ENCODE data around the gene MST1.

The MST1 gene

DNA sequence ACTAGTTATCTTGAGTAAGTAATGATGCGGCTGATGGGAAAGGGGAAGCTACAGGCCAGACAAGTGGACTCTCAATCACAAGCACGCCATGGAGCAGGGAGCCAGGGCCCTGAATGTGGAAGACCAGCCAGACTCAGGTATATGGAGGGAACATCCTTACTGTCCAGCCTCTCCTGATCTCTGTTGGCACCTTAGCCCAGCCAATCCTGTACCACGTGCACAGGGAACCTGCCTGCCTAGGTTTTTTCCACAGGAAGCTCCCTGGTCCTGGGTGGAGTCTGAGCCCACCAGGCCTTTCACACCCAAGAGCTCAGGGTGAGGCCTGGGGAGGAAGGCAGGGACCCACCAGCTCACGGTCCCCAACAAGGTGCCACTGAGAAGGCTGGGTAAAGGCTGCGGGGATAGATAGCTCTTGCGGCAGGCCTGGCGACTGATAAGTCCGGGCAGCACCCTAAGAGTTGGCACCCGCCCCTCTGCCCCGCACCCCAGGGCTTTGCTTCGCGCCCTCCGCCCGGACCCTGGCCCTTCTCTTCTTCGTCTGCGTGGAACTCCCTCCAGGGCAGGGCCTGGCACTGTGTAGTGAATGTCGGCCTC is 16.1 kb downstream of the MST1 start:
- no peak for DNase-seq (ENCODE audit: low spot score)
- TF ChIP-seq, protein P1, sequence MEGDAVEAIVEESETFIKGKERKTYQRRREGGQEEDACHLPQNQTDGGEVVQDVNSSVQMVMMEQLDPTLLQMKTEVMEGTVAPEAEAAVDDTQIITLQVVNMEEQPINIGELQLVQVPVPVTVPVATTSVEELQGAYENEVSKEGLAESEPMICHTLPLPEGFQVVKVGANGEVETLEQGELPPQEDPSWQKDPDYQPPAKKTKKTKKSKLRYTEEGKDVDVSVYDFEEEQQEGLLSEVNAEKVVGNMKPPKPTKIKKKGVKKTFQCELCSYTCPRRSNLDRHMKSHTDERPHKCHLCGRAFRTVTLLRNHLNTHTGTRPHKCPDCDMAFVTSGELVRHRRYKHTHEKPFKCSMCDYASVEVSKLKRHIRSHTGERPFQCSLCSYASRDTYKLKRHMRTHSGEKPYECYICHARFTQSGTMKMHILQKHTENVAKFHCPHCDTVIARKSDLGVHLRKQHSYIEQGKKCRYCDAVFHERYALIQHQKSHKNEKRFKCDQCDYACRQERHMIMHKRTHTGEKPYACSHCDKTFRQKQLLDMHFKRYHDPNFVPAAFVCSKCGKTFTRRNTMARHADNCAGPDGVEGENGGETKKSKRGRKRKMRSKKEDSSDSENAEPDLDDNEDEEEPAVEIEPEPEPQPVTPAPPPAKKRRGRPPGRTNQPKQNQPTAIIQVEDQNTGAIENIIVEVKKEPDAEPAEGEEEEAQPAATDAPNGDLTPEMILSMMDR (IDR thresholded peaks at IDR 0.05; ENCODE audit: extremely low read depth, missing control alignments) = no peak

DNA sequence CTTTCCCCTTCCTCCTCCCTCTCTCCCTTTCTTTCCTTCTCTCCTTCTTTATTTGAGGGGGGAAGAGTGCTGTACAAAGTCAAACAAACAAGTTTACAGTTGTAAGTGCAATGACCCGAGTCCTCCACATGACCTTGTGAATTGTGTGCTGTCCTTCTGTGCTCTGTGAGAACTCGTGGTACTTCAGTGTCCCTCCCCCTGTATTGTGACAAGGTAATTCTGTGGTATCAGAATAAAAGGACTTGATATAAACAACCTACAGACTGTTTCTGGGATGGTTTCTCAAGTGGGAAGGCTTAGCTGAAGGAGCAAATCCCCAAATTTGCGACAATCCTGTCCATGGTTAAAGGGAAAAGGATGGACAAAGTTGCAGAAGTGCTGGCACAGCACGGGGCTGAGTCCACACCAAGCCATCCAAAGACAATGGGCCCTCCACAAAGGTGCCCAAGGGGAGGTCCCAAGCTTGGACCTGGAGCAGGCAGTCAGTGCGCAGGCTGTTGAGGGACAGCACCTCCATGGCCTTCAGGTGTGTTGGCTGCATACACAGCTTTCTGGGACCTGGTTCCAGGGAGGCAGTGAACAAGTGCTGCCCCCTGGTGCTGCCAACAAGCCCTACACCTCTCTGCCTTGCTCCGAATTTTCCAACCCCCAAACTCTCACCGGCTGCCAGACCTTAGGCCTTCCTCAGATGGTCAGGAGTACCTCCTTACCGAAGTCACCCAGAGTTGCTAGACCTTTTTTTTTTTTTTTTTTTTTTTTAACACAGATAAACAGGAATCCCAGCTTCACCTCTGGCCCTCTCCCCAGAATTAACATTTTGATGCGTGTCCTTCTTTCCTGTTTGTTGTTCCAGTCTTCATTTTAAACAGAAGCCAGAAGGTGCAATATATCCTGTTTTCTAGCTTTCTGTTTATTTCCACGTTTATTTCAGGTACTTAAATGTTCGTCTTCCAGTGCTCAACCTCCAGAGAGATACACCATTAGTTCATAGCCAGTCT is 17.7 kb downstream of the MST1 start:
- DNase-seq (ENCODE audit: low spot score) = peak; percentile 85
- TF ChIP-seq, protein P1 (IDR thresholded peaks at IDR 0.05; ENCODE audit: extremely low read depth, missing control alignments) = peak; percentile 92

- TF ChIP-seq, protein P1 (IDR thresholded peaks at IDR 0.05; ENCODE audit: extremely low read depth, missing control alignments) = no peak
- no peak for DNase-seq (ENCODE audit: low spot score)
These were observed 18.4 kb downstream of the MST1 start for GRCh38 chr3:49670940-49671290.

GRCh38 chr3:49669352-49669751 is 19.9 kb downstream of the MST1 start:
- no peak for DNase-seq (ENCODE audit: low spot score)
- TF ChIP-seq, protein P1 (IDR thresholded peaks at IDR 0.05; ENCODE audit: extremely low read depth, missing control alignments) = no peak

- no peak for DNase-seq (ENCODE audit: low spot score)
- TF ChIP-seq, protein P1 (IDR thresholded peaks at IDR 0.05; ENCODE audit: extremely low read depth, missing control alignments) = no peak
These were observed 20.4 kb downstream of the MST1 start for GRCh38 chr3:49668861-49669260.

DNA sequence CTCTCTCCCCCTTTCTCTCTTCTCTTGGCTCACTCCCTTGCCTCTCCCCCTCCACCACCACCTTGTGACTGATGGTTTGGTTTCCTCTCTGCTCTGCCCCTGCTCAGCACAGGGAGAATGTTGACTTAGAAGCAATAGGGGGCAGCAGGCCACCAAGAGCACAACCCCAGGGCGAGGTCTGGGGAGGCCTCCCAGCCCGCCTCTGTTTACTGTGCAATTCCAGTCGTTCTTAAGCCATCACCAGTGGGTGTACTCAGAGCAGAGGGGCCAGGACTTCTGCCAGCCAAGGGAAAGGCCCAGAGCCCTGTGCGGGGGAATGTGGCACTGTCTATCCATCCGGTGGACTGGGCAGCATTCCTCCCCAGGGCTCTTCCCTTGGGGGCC is 20.9 kb downstream of the MST1 start:
- no peak for DNase-seq (ENCODE audit: low spot score)
- TF ChIP-seq, protein P1 (IDR thresholded peaks at IDR 0.05; ENCODE audit: extremely low read depth, missing control alignments) = no peak

- TF ChIP-seq, protein P1 (IDR thresholded peaks at IDR 0.05; ENCODE audit: extremely low read depth, missing control alignments) = no peak
- no peak for DNase-seq (ENCODE audit: low spot score)
These were observed 21.4 kb downstream of the MST1 start for GRCh38 chr3:49667701-49668413.
